Heart left ventricle (tissue), 13 donors: ENCODE data around the gene NOL7.

Experiments used
- CTCF ChIP-seq, 12 donors: fragments of 200-600 bp; sonication (generic) in 4 of 12; IDR thresholded peaks; one replicate each; pipeline versions ENCODE4 v1.5.0 to v1.8.0; 2018 to 2022; ENCODE audit warnings: antibody characterized with exemption in 12 of 12, mild to moderate bottlenecking in 5 of 12
- POLR2A ChIP-seq, 2 donors: fragments of 450-650 bp; IDR thresholded peaks; one replicate each; pipeline ENCODE4 v1.6.1; 2017; ENCODE audit warnings: antibody characterized with exemption in 2 of 2, mild to moderate bottlenecking in 2 of 2, moderate library complexity in 2 of 2
- donor health status: ischemic (EF 13 %, LVEDD 7.1; RV severe dilation, severe dysfunction).
- donor health status: DM: no; HTN: yes; CAD: no.
- donor health status: DM: no; HTN: no; CAD: no.
- donor health status: ischemic (EF 25% LVEDD 6.9; RV normal size, moderate dysfunction).
- donor health status: ischemic (EF 25% LVEDD 5.7; RV mildly dilated, moderate dysfunction).
- donor health status: ischemic (EF 35%, LVEDD 5.7; RV mildly dilated, moderate dysfunction).
- donor health status: nonischemic (EF 11% LVEDD 7.7; RV severe dilation, severe dysfunction).
- donor health status: DM: yes; HTN: yes; CAD: no.
- donor health status: PGD.
- donor health status: ischemic (EF 29% LVEDD 5.4; RV normal size, mild dysfunction).
- donor health status: nonischemic (EF 23%, LVEDD 6.1; RV moderate dilation, normal function).

GRCh38 chr6:13565921-13566320 lies 49.2 kb upstream of the NOL7 start:
- TF ChIP-seq CTCF (IDR thresholded peaks at IDR 0.05), result no peak
- no peak for TF ChIP-seq POLR2A (IDR thresholded peaks at IDR 0.05)
